H1 (cell line): ENCODE results near the gene GID8.

Experiments
- CHD2 ChIP-seq: IDR thresholded peaks from 2 replicates; pipeline ENCODE4 v1.6.1; 2012; ENCODE audit warnings: low read length, improper control_type of control experiment
- CTCF ChIP-seq, 3 experiments: IDR thresholded peaks; 1 replicate in 2 of 3; 2 replicates in 1 of 3; pipeline versions ENCODE4 v1.5.1 to v1.6.1; 2011; ENCODE audit warnings: low read length in 3 of 3, mild to moderate bottlenecking in 3 of 3, inconsistent platforms in 2 of 3, low read depth in 1 of 3, moderate library complexity in 1 of 3; ENCODE audit not compliant: insufficient read depth in 1 of 3; ENCODE audit errors: control extremely low read depth in 1 of 3
- POLR2A ChIP-seq, 2 experiments: IDR thresholded peaks; 1 replicate in 1 of 2; 2 replicates in 1 of 2; pipeline ENCODE4 v1.6.1; 2011; ENCODE audit warnings: low read depth in 2 of 2, low read length in 2 of 2, mild to moderate bottlenecking in 2 of 2; ENCODE audit errors: control extremely low read depth in 1 of 2
- USF2 ChIP-seq: IDR thresholded peaks from 2 replicates; pipeline ENCODE4 v1.6.1; 2011; ENCODE audit warnings: low read length, improper control_type of control experiment

GRCh38 chr20:62927128-62927705 lies 10.7 kb upstream of the GID8 start:
- TF ChIP-seq USF2 (no peak), CTCF (IDR thresholded peaks at IDR 0.05; ENCODE audit: control extremely low read depth in 1 of 3, insufficient read depth in 1 of 3, low read depth in 1 of 3, low read length in 3 of 3) (no peak), POLR2A (IDR thresholded peaks at IDR 0.05; ENCODE audit: control extremely low read depth in 1 of 2, low read depth in 2 of 2, low read length in 2 of 2) (no peak; a peak in 2 of 3 replicates), CHD2 (no peak)
